Measurements from ENCODE around the gene OR1I1. TPM values are rescaled to one million over a fixed set of nuclear protein-coding genes. Genes with fewer than 3 reads are reported as not detected.

OR1I1 gene
- total RNA-seq, 1 experiment from 2014 or later, result not detected

- Histone ChIP-seq H3K9ac (ENCODE audit: low read length) (no peak overlapping the region), H3K9me2 (ENCODE audit: insufficient read depth) (no peaks in the 10 kb centered on the region), H3K79me2 (ENCODE audit: insufficient read depth, low read length) (no peaks in the 10 kb centered on the region), H4K20me1 (ENCODE audit: insufficient read depth) (no peaks in the 10 kb centered on the region), H3K4me1 (ENCODE audit: control insufficient read depth in 1 of 2, insufficient read depth in 2 of 2, low read length in 2 of 2) (peaks cover 5% of the 10 kb centered on the region in 2 experiments; a peak in 3 of 4 replicates), H3K9me3 (ENCODE audit: control insufficient read depth in 1 of 2, insufficient read depth in 1 of 2, low read depth in 1 of 2, low read length in 2 of 2) (peaks cover 5 to 12% of the 10 kb centered on the region in 2 experiments; a peak in 2 of 4 replicates), H3K27ac (ENCODE audit: low read depth, low read length) (no peak overlapping the region), H3K36me3 (ENCODE audit: control insufficient read depth in 1 of 2, insufficient read depth in 2 of 2, low read length in 2 of 2) (no peaks in the 10 kb centered on the region), H3K4me2 (ENCODE audit: low read length) (no peak overlapping the region), H3K27me3 (ENCODE audit: insufficient read depth, low read length) (no peaks in the 10 kb centered on the region), H2AFZ (ENCODE audit: low read depth, low read length, poor library complexity, severe bottlenecking) (no peak overlapping the region), H3K4me3 (replicated peaks in 1 of 2; ENCODE audit: low read depth in 1 of 2, low read length in 2 of 2) (no peak overlapping the region)
- DNase-seq (ENCODE audit: low read depth, low spot score), result peak; percentile 38
- BruUV-seq (replicated peaks), result no TSS peak
- TF ChIP-seq, protein P1, sequence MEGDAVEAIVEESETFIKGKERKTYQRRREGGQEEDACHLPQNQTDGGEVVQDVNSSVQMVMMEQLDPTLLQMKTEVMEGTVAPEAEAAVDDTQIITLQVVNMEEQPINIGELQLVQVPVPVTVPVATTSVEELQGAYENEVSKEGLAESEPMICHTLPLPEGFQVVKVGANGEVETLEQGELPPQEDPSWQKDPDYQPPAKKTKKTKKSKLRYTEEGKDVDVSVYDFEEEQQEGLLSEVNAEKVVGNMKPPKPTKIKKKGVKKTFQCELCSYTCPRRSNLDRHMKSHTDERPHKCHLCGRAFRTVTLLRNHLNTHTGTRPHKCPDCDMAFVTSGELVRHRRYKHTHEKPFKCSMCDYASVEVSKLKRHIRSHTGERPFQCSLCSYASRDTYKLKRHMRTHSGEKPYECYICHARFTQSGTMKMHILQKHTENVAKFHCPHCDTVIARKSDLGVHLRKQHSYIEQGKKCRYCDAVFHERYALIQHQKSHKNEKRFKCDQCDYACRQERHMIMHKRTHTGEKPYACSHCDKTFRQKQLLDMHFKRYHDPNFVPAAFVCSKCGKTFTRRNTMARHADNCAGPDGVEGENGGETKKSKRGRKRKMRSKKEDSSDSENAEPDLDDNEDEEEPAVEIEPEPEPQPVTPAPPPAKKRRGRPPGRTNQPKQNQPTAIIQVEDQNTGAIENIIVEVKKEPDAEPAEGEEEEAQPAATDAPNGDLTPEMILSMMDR (IDR thresholded peaks at IDR 0.05 in 2 of 3, conservative IDR thresholded peaks at IDR 0.05 in 1 of 3; ENCODE audit: borderline replicate concordance in 1 of 3, insufficient read depth in 1 of 3, low read depth in 2 of 3, low read length in 2 of 3), result peak; percentile 56 to 83 (median 80)
- TF ChIP-seq POLR2AphosphoS5 (IDR thresholded peaks at IDR 0.05; ENCODE audit: low read depth, low read length) (no peak), POLR2A (IDR thresholded peaks at IDR 0.05; ENCODE audit: borderline replicate concordance, extremely low read depth, insufficient read depth, insufficient read length) (no peak), CBX3 (IDR thresholded peaks at IDR 0.05; ENCODE audit: low read depth) (peak; percentile 68; the same call in 1 of the 2 replicates), FOSL1 (IDR thresholded peaks at IDR 0.05; ENCODE audit: low read depth) (no peak), RAD21 (IDR thresholded peaks at IDR 0.05; ENCODE audit: low read depth) (peak; percentile 68)
- ChIA-PET CTCF (interaction anchor here (0.6 to 2.8 kb wide), 10 partner anchors 9 to 454 kb away, joined by 5 to 27 read pairs (median 6); a partner anchor contains a TSS), POLR2A (interaction anchor here (1.0 kb wide), 1 partner anchor 11 kb away, joined by 7 read pairs; no protein-coding TSS in a partner anchor), RAD21 (ENCODE audit: low non-redundant PET in 1 of 2, low total read pairs in 2 of 2, uncharacterized antibody in 2 of 2, unreplicated experiment in 2 of 2) (interaction anchor here (0.6 to 1.1 kb wide), 3 partner anchors 10 to 310 kb away, joined by 3 to 5 read pairs (median 5); a partner anchor contains a TSS)
- peak; percentile 82 for ATAC-seq
- intact Hi-C loops (cut with micrococcal nuclease), result loop anchor here (2.0 kb wide), 1 partner anchor 49 kb away; no protein-coding TSS in a partner anchor
Observed at GRCh38 chr19:15101479-15102082, 19.6 kb downstream of the OR1I1 start.

GRCh38 chr19:15104003-15104402 is 22.0 kb downstream of the OR1I1 start:
- POLR2A ChIA-PET, result no interaction called here
- Histone ChIP-seq H2AFZ (ENCODE audit: low read depth, low read length, poor library complexity, severe bottlenecking) (no peak overlapping the region), H3K4me3 (replicated peaks in 1 of 2; ENCODE audit: low read depth in 1 of 2, low read length in 2 of 2) (no peak overlapping the region), H3K4me1 (ENCODE audit: control insufficient read depth in 1 of 2, insufficient read depth in 2 of 2, low read length in 2 of 2) (peaks cover 7 to 20% of the 10 kb centered on the region in 2 experiments; a peak in 3 of 4 replicates), H3K79me2 (ENCODE audit: insufficient read depth, low read length) (no peaks in the 10 kb centered on the region), H3K27ac (ENCODE audit: low read depth, low read length) (no peak overlapping the region), H4K20me1 (ENCODE audit: insufficient read depth) (no peaks in the 10 kb centered on the region), H3K9ac (ENCODE audit: low read length) (no peak overlapping the region), H3K36me3 (ENCODE audit: control insufficient read depth in 1 of 2, insufficient read depth in 2 of 2, low read length in 2 of 2) (no peaks in the 10 kb centered on the region), H3K4me2 (ENCODE audit: low read length) (no peak overlapping the region), H3K27me3 (ENCODE audit: insufficient read depth, low read length) (no peaks in the 10 kb centered on the region), H3K9me3 (ENCODE audit: control insufficient read depth in 1 of 2, insufficient read depth in 1 of 2, low read depth in 1 of 2, low read length in 2 of 2) (peaks cover 5 to 12% of the 10 kb centered on the region in 2 experiments; a peak in 2 of 4 replicates), H3K9me2 (ENCODE audit: insufficient read depth) (no peaks in the 10 kb centered on the region)
- RAD21 ChIA-PET (ENCODE audit: low non-redundant PET in 1 of 2, low total read pairs in 2 of 2, uncharacterized antibody in 2 of 2, unreplicated experiment in 2 of 2), result no interaction called here
- ATAC-seq (no peak), DNase-seq (ENCODE audit: low read depth, low spot score) (no peak)
- intact Hi-C loops (cut with micrococcal nuclease), result no loop called here
- TF ChIP-seq SP1 (IDR thresholded peaks at IDR 0.05; ENCODE audit: low read depth) (no peak), CBX3 (IDR thresholded peaks at IDR 0.05; ENCODE audit: low read depth) (0 out of 2 replicates have a peak, but pooled peaks have one; percentile 29), YY1 (IDR thresholded peaks at IDR 0.05; ENCODE audit: extremely low read depth, insufficient replicate concordance, low read depth, low read length) (no peak), FOSL1 (IDR thresholded peaks at IDR 0.05; ENCODE audit: low read depth) (no peak), ZFX (IDR thresholded peaks at IDR 0.05) (no peak), TCF7L2 (IDR thresholded peaks at IDR 0.05; ENCODE audit: borderline replicate concordance, extremely low read depth, insufficient read depth, insufficient read length) (no peak)
- TF ChIP-seq, protein P1 (IDR thresholded peaks at IDR 0.05 in 2 of 3, conservative IDR thresholded peaks at IDR 0.05 in 1 of 3; ENCODE audit: borderline replicate concordance in 1 of 3, insufficient read depth in 1 of 3, low read depth in 2 of 3, low read length in 2 of 3), result no peak
- no TSS peak for BruUV-seq (replicated peaks)
- CTCF ChIA-PET, result no interaction called here

Data from HCT116 (cell line).